Small intestine (tissue), 16 donors: ENCODE measurements around the gene LIN37. TPM values are rescaled to one million over a fixed set of nuclear protein-coding genes. Genes with fewer than 3 reads are reported as not detected.
A peak's percentile ranks its signal among the peaks of the same experiment; 100 is the strongest.

Source experiments
- DNase-seq, 2 donors: peaks; one replicate each; pipeline versions ENCODE4 v3.0.0 to v3.0.0-alpha.2; 2013
- FAIRE-seq: peaks from 2 replicates; lab custom pipeline; 2012; peaks lifted over from hg19 to GRCh38; lab: Jason Lieb, UNC
- H3K27ac ChIP-seq, 3 donors: one replicate each; pipeline ENCODE4 v1.5.1; 2013; ENCODE audit warnings: low read length in 2 of 3, mild to moderate bottlenecking in 2 of 3, control low read depth in 1 of 3, inconsistent platforms in 1 of 3, low read depth in 1 of 3, moderate library complexity in 1 of 3
- H3K27me3 ChIP-seq, 3 donors: one replicate each; pipeline ENCODE4 v1.6.1; 2013; ENCODE audit warnings: low read length in 3 of 3, inconsistent platforms in 1 of 3; ENCODE audit not compliant: control insufficient read depth in 3 of 3, insufficient read depth in 3 of 3
- H3K36me3 ChIP-seq, 3 donors: one replicate each; pipeline ENCODE4 v1.6.1; 2013; ENCODE audit warnings: low read length in 3 of 3, inconsistent platforms in 1 of 3, low read depth in 1 of 3, mild to moderate bottlenecking in 1 of 3, moderate library complexity in 1 of 3; ENCODE audit not compliant: control insufficient read depth in 3 of 3, insufficient read depth in 2 of 3
- H3K4me1 ChIP-seq, 3 donors: one replicate each; pipeline ENCODE4 v1.6.1; 2013; ENCODE audit warnings: low read length in 2 of 3, inconsistent platforms in 1 of 3, low read depth in 1 of 3, mild to moderate bottlenecking in 1 of 3, moderate library complexity in 1 of 3; ENCODE audit not compliant: control insufficient read depth in 3 of 3, insufficient read depth in 2 of 3
- H3K4me3 ChIP-seq, 3 donors: one replicate each; pipeline ENCODE4 v1.5.1; 2013; ENCODE audit warnings: low read length in 3 of 3, control low read depth in 1 of 3, inconsistent platforms in 1 of 3, low read depth in 1 of 3, mild to moderate bottlenecking in 1 of 3, moderate library complexity in 1 of 3
- H3K9me3 ChIP-seq, 2 donors: one replicate each; pipeline ENCODE4 v1.6.1; 2013; ENCODE audit warnings: low read depth in 1 of 2, low read length in 1 of 2; ENCODE audit not compliant: control insufficient read depth in 2 of 2, insufficient read depth in 1 of 2
- WGBS, 3 donors: extraction: QIAGEN DNeasy Blood & Tissue Kit; methylation state at CpG; one replicate each; pipeline ENCODE4 v1.1.7; 2013; 5-methylcytosine and 5-hydroxymethylcytosine counted together
- long read RNA-seq, 10 donors: transcript quantifications; one replicate each; lab custom pipeline, GENCODE V29; 2026
- polyA plus RNA-seq, 4 donors: library from polyadenylated mRNA; stranded (reverse) in 3 of 4; unstranded in 1 of 4; fragments of 200-250 nt in 3 of 4; fragments of 120-200 nt in 1 of 4; gene quantifications; one replicate each; pipeline versions ENCODE4 v1.2.1 to v1.2.3, GENCODE V29; 2013
- donor health status: healthy with polysubstance abuse.
- donor health status: control.
- donor health status: control.
- donor health status: Bipolar disorder and iron deficiency.
- donor health status: healthy.

The LIN37 gene
- polyA plus RNA-seq, result 10 to 100 TPM in 3 of 4 donors, 1 to 10 TPM in 1; 9.6 to 58.6 (median 26.7) TPM
- long read RNA-seq, donor 1, partial matches to known transcripts, result 0 of 3 reads
- long read RNA-seq, donor 1, other reads (novel, unspliced or antisense), result 0 of 3 reads
- long read RNA-seq, donor 2, partial matches to known transcripts, result 0 of 1 reads
- long read RNA-seq, donor 2, other reads (novel, unspliced or antisense), result 0 of 1 reads
- long read RNA-seq, donor 3, partial matches to known transcripts, result 0 of 3 reads
- long read RNA-seq, donor 3, other reads (novel, unspliced or antisense), result 0 of 3 reads
- long read RNA-seq, donor 4, result 0 reads
- long read RNA-seq, donor 5, partial matches to known transcripts, result 0 of 1 reads
- long read RNA-seq, donor 5, other reads (novel, unspliced or antisense), result 0 of 1 reads
- long read RNA-seq, donor 6, partial matches to known transcripts, result 0 of 5 reads
- long read RNA-seq, donor 6, other reads (novel, unspliced or antisense), result 0 of 5 reads
- long read RNA-seq, donor 7, partial matches to known transcripts, result 0 of 4 reads
- long read RNA-seq, donor 7, other reads (novel, unspliced or antisense), result 0 of 4 reads
- long read RNA-seq, donor 8, result 0 reads
- long read RNA-seq, donor 9, result 0 reads
- long read RNA-seq, donor 10, transcript LIN37-201 (9 exons, 1,150 nt), result major isoform, 5 of 5 reads
- long read RNA-seq, donor 10, partial matches to known transcripts, result 0 of 5 reads
- long read RNA-seq, donor 10, other reads (novel, unspliced or antisense), result 0 of 5 reads

- Histone ChIP-seq H3K36me3 (peaks cover 0 to 40% (median 3%) of the 10 kb centered on the region in 3 donors), H3K9me3 (peaks cover 0 to 4% of the 10 kb centered on the region in 2 donors), H3K27me3 (no peaks in the 10 kb centered on the region), H3K4me1 (peaks cover 3 to 23% (median 4%) of the 10 kb centered on the region in 3 donors), H3K27ac (peak within 1 kb of the TSS in 2 of 3 donors; percentile 44 to 72), H3K4me3 (peak within 1 kb of the TSS; percentile 71 to 86 (median 78))
- FAIRE-seq, result peak; percentile 76
- 0 to 1% (median 1%) methylated on average over 45 of the region's 45 CpGs for WGBS, 3 donors
- DNase-seq, result peak; percentile 100
Measured at GRCh38 chr19:35748106-35749020, at the start of gene LIN37. Gene LIN37, plus strand, starts transcription at chr19:35748576. Its CDS starts 149 bp downstream, at chr19:35748725.

GRCh38 chr19:35702223-35703012 is 46.0 kb upstream of the LIN37 start:
- Histone ChIP-seq H3K36me3 (no peaks in the 10 kb centered on the region), H3K27me3 (peaks cover 0 to 15% (median 0%) of the 10 kb centered on the region in 3 donors), H3K9me3 (no peaks in the 10 kb centered on the region), H3K4me3 (peak overlapping the region; percentile 29 to 55 (median 46)), H3K4me1 (peaks cover 0 to 9% (median 0%) of the 10 kb centered on the region in 3 donors), H3K27ac (peak overlapping the region in 1 of 3 donors; percentile 7)
- FAIRE-seq (no peak), DNase-seq (peak; percentile 97 to 98)
- 0 to 1% (median 0%) methylated on average over 45 to 50 of the region's 50 CpGs for WGBS, 3 donors

- Histone ChIP-seq H3K27me3 (peaks cover 0 to 15% (median 0%) of the 10 kb centered on the region in 3 donors), H3K4me3 (no peak overlapping the region), H3K4me1 (peaks cover 0 to 9% (median 0%) of the 10 kb centered on the region in 3 donors), H3K36me3 (no peaks in the 10 kb centered on the region), H3K9me3 (no peaks in the 10 kb centered on the region), H3K27ac (no peak overlapping the region)
- WGBS, 3 donors, result 36 to 50% (median 42%) methylated on average over 9 of the region's 9 CpGs
- no peak for FAIRE-seq
- DNase-seq, result no peak
Measured at GRCh38 chr19:35703343-35703742, 45.0 kb upstream of the LIN37 start.

- Histone ChIP-seq H3K27me3 (peaks cover 0 to 15% (median 0%) of the 10 kb centered on the region in 3 donors), H3K4me1 (peaks cover 0 to 9% (median 0%) of the 10 kb centered on the region in 3 donors), H3K4me3 (no peak within 1 kb of the TSS), H3K9me3 (no peaks in the 10 kb centered on the region), H3K36me3 (no peaks in the 10 kb centered on the region), H3K27ac (no peak within 1 kb of the TSS)
- peak; percentile 47 to 53 for DNase-seq
- no peak for FAIRE-seq
- 29 to 45% (median 37%) methylated on average over 24 of the region's 24 CpGs for WGBS, 3 donors
Measured at GRCh38 chr19:35704218-35704617, 44.2 kb upstream of the LIN37 start, which contains the start of gene ZBTB32. Gene ZBTB32, plus strand, starts transcription at chr19:35704558. Its CDS starts 10,069 bp downstream, at chr19:35714627.

GRCh38 chr19:35708391-35708790 is 40.0 kb upstream of the LIN37 start:
- WGBS, 3 donors, result 86 to 96% (median 90%) methylated on average over 1 of the region's 1 CpG
- Histone ChIP-seq H3K4me1 (no peaks in the 10 kb centered on the region), H3K27ac (no peak overlapping the region), H3K27me3 (peaks cover 0 to 17% (median 0%) of the 10 kb centered on the region in 3 donors), H3K9me3 (no peaks in the 10 kb centered on the region), H3K4me3 (no peak overlapping the region), H3K36me3 (no peaks in the 10 kb centered on the region)
- FAIRE-seq, result no peak
- no peak for DNase-seq

- H3K4me3 ChIP-seq, result no peak overlapping the region
- FAIRE-seq, result no peak
- DNase-seq, result no peak
- peaks cover 0 to 8% (median 0%) of the 10 kb centered on the region in 3 donors for H3K27me3 ChIP-seq
- no peak overlapping the region for H3K27ac ChIP-seq
- no peaks in the 10 kb centered on the region for H3K9me3 ChIP-seq
- peaks cover 0 to 12% (median 5%) of the 10 kb centered on the region in 3 donors for H3K4me1 ChIP-seq
- no peaks in the 10 kb centered on the region for H3K36me3 ChIP-seq
- 44 to 60% (median 52%) methylated on average over 13 of the region's 13 CpGs for WGBS, 3 donors
Measured at GRCh38 chr19:35710784-35711723, 37.3 kb upstream of the LIN37 start.
